Osteoblast (primary cell): ENCODE measurements around the gene DIP2B. TPM values are rescaled to one million over a fixed set of nuclear protein-coding genes. Genes with fewer than 3 reads are reported as not detected.

Experiments used
- DNase-seq: peaks from one replicate; pipeline ENCODE4 v3.0.0; 2011; ENCODE audit warnings: low spot score, mixed read lengths; ENCODE audit not compliant: insufficient read length; ENCODE audit errors: missing footprints
- H2AFZ ChIP-seq: 2 replicates; pipeline ENCODE4 v1.6.0; 2011; ENCODE audit warnings: mild to moderate bottlenecking, low read length
- H3K27ac ChIP-seq: 2 replicates; pipeline ENCODE4 v1.5.1; 2011; ENCODE audit warnings: mild to moderate bottlenecking, low read depth, low read length, moderate library complexity
- H3K27me3 ChIP-seq: 2 replicates; pipeline ENCODE4 v1.6.0; 2012; ENCODE audit warnings: mild to moderate bottlenecking, control low read depth, inconsistent platforms, low read length, moderate library complexity; ENCODE audit not compliant: insufficient read depth
- H3K36me3 ChIP-seq: 2 replicates; pipeline ENCODE4 v1.5.1; 2011; ENCODE audit warnings: mild to moderate bottlenecking, low read length, control low read depth, moderate library complexity; ENCODE audit not compliant: insufficient read depth
- H3K4me1 ChIP-seq: 2 replicates; pipeline ENCODE4 v1.5.1; 2011; ENCODE audit warnings: mild to moderate bottlenecking, low read length, control low read depth, moderate library complexity; ENCODE audit not compliant: insufficient read depth
- H3K4me2 ChIP-seq: 2 replicates; pipeline ENCODE4 v1.6.0; 2011; ENCODE audit warnings: mild to moderate bottlenecking, low read length; ENCODE audit not compliant: insufficient read depth
- H3K4me3 ChIP-seq: fragments of 200-600 bp; sonication (generic); 3 replicates; pipeline ENCODE4 v1.5.1; 2012; ENCODE audit warnings: mild to moderate bottlenecking, low read length, inconsistent platforms; ENCODE audit not compliant: insufficient read depth
- H3K79me2 ChIP-seq: 2 replicates; pipeline ENCODE4 v1.6.0; 2012; ENCODE audit warnings: mild to moderate bottlenecking, low read length, control low read depth, inconsistent platforms; ENCODE audit not compliant: insufficient read depth
- H3K9me3 ChIP-seq: 2 replicates; pipeline ENCODE4 v1.5.1; 2011; ENCODE audit warnings: low read depth, low read length, control low read depth
- H4K20me1 ChIP-seq: 2 replicates; pipeline ENCODE4 v1.6.0; 2012; ENCODE audit warnings: mild to moderate bottlenecking, low read length, control low read depth; ENCODE audit not compliant: insufficient read depth
- CTCF ChIP-seq: IDR thresholded peaks from 2 replicates; pipeline ENCODE4 v1.5.1; 2011; ENCODE audit warnings: mild to moderate bottlenecking, low read depth, low read length, moderate library complexity; ENCODE audit errors: extremely low read depth
- total RNA-seq: library from RNA; depleted of rRNA; stranded (reverse); fragments of >200 nt; gene quantifications from 2 replicates; pipeline ENCODE4 v1.2.3, GENCODE V29; 2012

Gene DIP2B
- total RNA-seq, 1 donor: 28.2 TPM

GRCh38 chr12:50620109-50620977 lies 115.6 kb downstream of the DIP2B start:
- peak; percentile 88 for DNase-seq
- Histone ChIP-seq H3K27ac (peak overlapping the region; percentile 71), H4K20me1 (no peaks in the 10 kb centered on the region), H3K4me2 (peak overlapping the region; percentile 61), H3K79me2 (peaks cover 41% of the 10 kb centered on the region), H3K9me3 (no peaks in the 10 kb centered on the region), H3K27me3 (no peaks in the 10 kb centered on the region), H3K4me3 (peak overlapping the region; percentile 14), H3K4me1 (peaks cover 34% of the 10 kb centered on the region), H3K36me3 (no peaks in the 10 kb centered on the region), H2AFZ (no peak overlapping the region)
- TF ChIP-seq CTCF: no peak

- TF ChIP-seq CTCF: no peak
- Histone ChIP-seq H3K9me3 (no peaks in the 10 kb centered on the region), H2AFZ (no peak overlapping the region), H3K4me2 (peak overlapping the region; percentile 10), H3K4me3 (no peak overlapping the region), H3K27ac (peak overlapping the region; percentile 18), H3K36me3 (no peaks in the 10 kb centered on the region), H3K4me1 (peaks cover 34% of the 10 kb centered on the region), H3K79me2 (peaks cover 43% of the 10 kb centered on the region), H3K27me3 (no peaks in the 10 kb centered on the region), H4K20me1 (no peaks in the 10 kb centered on the region)
- DNase-seq: no peak
Observed at GRCh38 chr12:50620978-50621360, 116.2 kb downstream of the DIP2B start.

GRCh38 chr12:50621399-50622300 lies 116.9 kb downstream of the DIP2B start:
- Histone ChIP-seq H3K4me2 (no peak overlapping the region), H3K79me2 (peaks cover 43% of the 10 kb centered on the region), H3K9me3 (no peaks in the 10 kb centered on the region), H3K27me3 (no peaks in the 10 kb centered on the region), H3K4me1 (peaks cover 34% of the 10 kb centered on the region), H3K36me3 (no peaks in the 10 kb centered on the region), H3K4me3 (no peak overlapping the region), H4K20me1 (no peaks in the 10 kb centered on the region), H3K27ac (peak overlapping the region; percentile 18), H2AFZ (no peak overlapping the region)
- DNase-seq: no peak
- no peak for TF ChIP-seq CTCF
